Body of pancreas (tissue), 4 donors: ENCODE measurements around the gene CLPSL1.

ENCODE experiments used
- POLR2A ChIP-seq, 3 donors: fragments of 450-650 bp; IDR thresholded peaks; one replicate each; pipeline ENCODE4 v1.6.1; 2016; ENCODE audit warnings: antibody characterized with exemption in 3 of 3, mild to moderate bottlenecking in 2 of 3
- TF ChIP-seq, protein P1 (sequence below), 7 experiments: fragments of 450-650 bp in 4 of 7; fragments of 200-600 bp in 3 of 7; sonication (generic) in 3 of 7; IDR thresholded peaks; one replicate each; pipeline ENCODE4 v1.5.1; 2016 to 2019; ENCODE audit warnings: antibody characterized with exemption in 7 of 7

DNA sequence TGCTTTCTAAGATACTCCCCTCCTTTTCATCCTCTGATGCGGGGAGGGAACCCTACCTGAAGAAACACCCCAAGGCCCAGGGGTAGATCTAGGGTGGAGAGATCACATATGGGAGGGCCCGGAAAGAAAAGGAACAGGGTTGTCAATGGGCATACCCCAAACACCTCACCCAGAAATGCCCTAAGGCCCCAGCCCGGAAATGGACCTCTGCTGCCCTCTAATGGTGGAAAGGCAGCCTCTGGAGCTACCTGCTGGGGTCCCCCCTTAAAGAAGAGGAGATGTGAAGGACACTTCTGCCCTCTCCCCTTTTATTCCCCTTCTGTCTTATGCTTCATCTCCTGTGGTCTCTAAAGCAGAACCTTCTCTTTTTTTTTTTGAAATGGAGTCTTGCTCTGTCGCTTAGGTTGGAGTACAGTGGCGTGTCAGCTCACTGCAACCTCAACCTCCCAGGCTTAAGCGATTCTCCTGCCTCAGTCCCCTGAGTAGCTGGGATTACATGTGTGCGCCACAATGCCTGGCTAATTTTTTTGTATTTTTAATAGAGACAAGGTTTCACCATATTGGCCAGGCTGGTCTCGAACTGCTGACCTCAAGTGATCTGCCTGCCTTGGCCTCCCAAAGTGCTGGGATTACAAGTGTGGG is 44.4 kb upstream of the CLPSL1 start:
- TF ChIP-seq, protein P1, sequence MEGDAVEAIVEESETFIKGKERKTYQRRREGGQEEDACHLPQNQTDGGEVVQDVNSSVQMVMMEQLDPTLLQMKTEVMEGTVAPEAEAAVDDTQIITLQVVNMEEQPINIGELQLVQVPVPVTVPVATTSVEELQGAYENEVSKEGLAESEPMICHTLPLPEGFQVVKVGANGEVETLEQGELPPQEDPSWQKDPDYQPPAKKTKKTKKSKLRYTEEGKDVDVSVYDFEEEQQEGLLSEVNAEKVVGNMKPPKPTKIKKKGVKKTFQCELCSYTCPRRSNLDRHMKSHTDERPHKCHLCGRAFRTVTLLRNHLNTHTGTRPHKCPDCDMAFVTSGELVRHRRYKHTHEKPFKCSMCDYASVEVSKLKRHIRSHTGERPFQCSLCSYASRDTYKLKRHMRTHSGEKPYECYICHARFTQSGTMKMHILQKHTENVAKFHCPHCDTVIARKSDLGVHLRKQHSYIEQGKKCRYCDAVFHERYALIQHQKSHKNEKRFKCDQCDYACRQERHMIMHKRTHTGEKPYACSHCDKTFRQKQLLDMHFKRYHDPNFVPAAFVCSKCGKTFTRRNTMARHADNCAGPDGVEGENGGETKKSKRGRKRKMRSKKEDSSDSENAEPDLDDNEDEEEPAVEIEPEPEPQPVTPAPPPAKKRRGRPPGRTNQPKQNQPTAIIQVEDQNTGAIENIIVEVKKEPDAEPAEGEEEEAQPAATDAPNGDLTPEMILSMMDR (IDR thresholded peaks at IDR 0.05) = peak; percentile 81 to 91 (median 86)
- no peak for TF ChIP-seq POLR2A (IDR thresholded peaks at IDR 0.05)
